ENCODE results near the gene PRKAR2B. TPM values are rescaled to one million over a fixed set of nuclear protein-coding genes. Genes with fewer than 3 reads are reported as not detected.

PRKAR2B gene
- polyA plus RNA-seq, 1 of the 3 experiments (the other 2 are of a cell fraction) = 17.3 TPM

DNA sequence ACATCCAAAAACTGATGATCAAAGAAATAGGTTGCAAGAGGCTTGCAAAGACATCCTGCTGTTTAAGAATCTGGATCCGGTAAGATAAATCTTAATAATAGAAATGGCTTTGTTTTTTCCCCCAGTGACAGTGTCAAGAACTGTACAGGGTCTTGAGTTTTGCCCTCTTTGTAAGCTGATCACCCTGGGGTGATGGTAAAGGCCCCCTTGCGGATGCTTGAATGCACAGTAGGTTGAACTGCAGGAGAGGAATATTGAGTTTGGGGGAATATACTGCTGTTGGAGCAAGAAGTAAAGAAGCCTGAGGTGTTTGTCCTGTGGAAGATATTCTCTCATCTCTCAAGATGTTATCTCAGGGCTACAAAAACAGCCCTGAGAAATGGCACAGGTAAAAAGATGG, 83.7 kb downstream of the PRKAR2B start:
- TF ChIP-seq SMC3 (IDR thresholded peaks at IDR 0.05; ENCODE audit: low read depth, low read length) = no peak
- TF ChIP-seq, protein P1, sequence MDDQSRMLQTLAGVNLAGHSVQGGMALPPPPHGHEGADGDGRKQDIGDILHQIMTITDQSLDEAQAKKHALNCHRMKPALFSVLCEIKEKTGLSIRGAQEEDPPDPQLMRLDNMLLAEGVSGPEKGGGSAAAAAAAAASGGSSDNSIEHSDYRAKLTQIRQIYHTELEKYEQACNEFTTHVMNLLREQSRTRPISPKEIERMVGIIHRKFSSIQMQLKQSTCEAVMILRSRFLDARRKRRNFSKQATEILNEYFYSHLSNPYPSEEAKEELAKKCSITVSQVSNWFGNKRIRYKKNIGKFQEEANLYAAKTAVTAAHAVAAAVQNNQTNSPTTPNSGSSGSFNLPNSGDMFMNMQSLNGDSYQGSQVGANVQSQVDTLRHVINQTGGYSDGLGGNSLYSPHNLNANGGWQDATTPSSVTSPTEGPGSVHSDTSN (IDR thresholded peaks at IDR 0.05) = no peak
- TF ChIP-seq POLR2AphosphoS5 (IDR thresholded peaks at IDR 0.05; ENCODE audit: low read depth, low read length) = no peak
- no peak for TF ChIP-seq MEF2A (IDR thresholded peaks at IDR 0.05; ENCODE audit: borderline replicate concordance, low read depth)
- no peak for TF ChIP-seq FOXJ3 (CRISPR knock-in tag; IDR thresholded peaks at IDR 0.05)
- no peak for TF ChIP-seq EZH2phosphoT487 (IDR thresholded peaks at IDR 0.05; ENCODE audit: borderline replicate concordance, low read depth)
- TF ChIP-seq, protein P2, sequence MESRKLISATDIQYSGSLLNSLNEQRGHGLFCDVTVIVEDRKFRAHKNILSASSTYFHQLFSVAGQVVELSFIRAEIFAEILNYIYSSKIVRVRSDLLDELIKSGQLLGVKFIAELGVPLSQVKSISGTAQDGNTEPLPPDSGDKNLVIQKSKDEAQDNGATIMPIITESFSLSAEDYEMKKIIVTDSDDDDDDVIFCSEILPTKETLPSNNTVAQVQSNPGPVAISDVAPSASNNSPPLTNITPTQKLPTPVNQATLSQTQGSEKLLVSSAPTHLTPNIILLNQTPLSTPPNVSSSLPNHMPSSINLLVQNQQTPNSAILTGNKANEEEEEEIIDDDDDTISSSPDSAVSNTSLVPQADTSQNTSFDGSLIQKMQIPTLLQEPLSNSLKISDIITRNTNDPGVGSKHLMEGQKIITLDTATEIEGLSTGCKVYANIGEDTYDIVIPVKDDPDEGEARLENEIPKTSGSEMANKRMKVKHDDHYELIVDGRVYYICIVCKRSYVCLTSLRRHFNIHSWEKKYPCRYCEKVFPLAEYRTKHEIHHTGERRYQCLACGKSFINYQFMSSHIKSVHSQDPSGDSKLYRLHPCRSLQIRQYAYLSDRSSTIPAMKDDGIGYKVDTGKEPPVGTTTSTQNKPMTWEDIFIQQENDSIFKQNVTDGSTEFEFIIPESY (IDR thresholded peaks at IDR 0.05; ENCODE audit: borderline replicate concordance, low read depth) = no peak
- no peak for TF ChIP-seq CHD2 (IDR thresholded peaks at IDR 0.05; ENCODE audit: low read length, partially characterized antibody)
- no peak for TF ChIP-seq NFIC (IDR thresholded peaks at IDR 0.05; ENCODE audit: borderline replicate concordance)
- no peak for TF ChIP-seq GABPA (IDR thresholded peaks at IDR 0.05; ENCODE audit: low read depth)
- TF ChIP-seq RAD21 (IDR thresholded peaks at IDR 0.05; ENCODE audit: low read length) = no peak
- CTCF ChIA-PET = interaction anchor here (1.6 kb wide), 1 partner anchor 19 kb away, joined by 6 read pairs; no protein-coding TSS in a partner anchor
- WGBS (ENCODE audit: low lambda C conversion rate) = 99% methylated on average over 2 of the region's 2 CpGs
- H3F3A ChIP-seq (replicated peaks; ENCODE audit: insufficient read depth) = no peaks in the 10 kb centered on the region
- no peaks in the 10 kb centered on the region for H3K79me2 ChIP-seq (ENCODE audit: insufficient read depth)
- no peak overlapping the region for H3K27ac ChIP-seq (ENCODE audit: low read depth in 2 of 2, low read length in 1 of 2)
- no peaks in the 10 kb centered on the region; a peak in 1 of 4 replicates for H3K4me1 ChIP-seq (ENCODE audit: control insufficient read depth in 1 of 2, insufficient read depth in 2 of 2, low read depth in 1 of 2, low read length in 1 of 2)
- DNase-seq = no peak
- no peak overlapping the region for H3K4me2 ChIP-seq
- no peaks in the 10 kb centered on the region for H3K36me3 ChIP-seq (replicated peaks in 1 of 2; ENCODE audit: control insufficient read depth in 1 of 2, insufficient read depth in 2 of 2, low read length in 1 of 2)
- no peak overlapping the region for H3K4me3 ChIP-seq (ENCODE audit: low read depth in 2 of 2, low read length in 1 of 2)
- H3K27me3 ChIP-seq (ENCODE audit: insufficient read depth) = no peaks in the 10 kb centered on the region
- no peak overlapping the region for H2AFZ ChIP-seq (ENCODE audit: low read depth)
- H4K20me1 ChIP-seq (ENCODE audit: insufficient read depth) = no peaks in the 10 kb centered on the region
- H3K9me3 ChIP-seq = no peaks in the 10 kb centered on the region
- no peak overlapping the region for H3K9ac ChIP-seq
- POLR2A ChIA-PET = no interaction called here
- H3K9me2 ChIP-seq = no peaks in the 10 kb centered on the region

DNA sequence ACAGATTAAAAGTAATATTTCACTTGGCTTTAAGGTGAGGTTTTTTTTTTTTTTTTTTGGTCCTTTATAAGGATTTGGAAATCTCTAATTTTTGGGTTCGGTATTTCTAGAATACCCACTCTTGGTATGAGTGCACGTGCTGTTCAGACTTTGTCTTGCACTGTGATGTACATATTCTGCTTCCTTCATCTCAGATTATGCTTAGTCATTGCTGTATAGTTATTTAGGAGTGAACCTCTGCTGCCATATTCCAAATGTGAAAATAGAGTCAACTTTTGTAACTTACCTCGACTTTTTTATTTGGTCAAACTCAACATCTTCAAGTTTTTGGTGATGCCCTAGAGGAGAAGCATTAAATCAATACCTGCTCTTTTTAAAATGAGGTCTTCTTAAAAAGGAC, 84.2 kb downstream of the PRKAR2B start:
- Histone ChIP-seq H3K27ac (ENCODE audit: low read depth in 2 of 2, low read length in 1 of 2) (no peak overlapping the region), H4K20me1 (ENCODE audit: insufficient read depth) (no peaks in the 10 kb centered on the region), H3K4me3 (ENCODE audit: low read depth in 2 of 2, low read length in 1 of 2) (no peak overlapping the region), H2AFZ (ENCODE audit: low read depth) (no peak overlapping the region), H3K36me3 (replicated peaks in 1 of 2; ENCODE audit: control insufficient read depth in 1 of 2, insufficient read depth in 2 of 2, low read length in 1 of 2) (no peaks in the 10 kb centered on the region), H3K9me2 (no peaks in the 10 kb centered on the region), H3K9ac (no peak overlapping the region), H3K27me3 (ENCODE audit: insufficient read depth) (no peaks in the 10 kb centered on the region), H3K4me1 (ENCODE audit: control insufficient read depth in 1 of 2, insufficient read depth in 2 of 2, low read depth in 1 of 2, low read length in 1 of 2) (no peaks in the 10 kb centered on the region; a peak in 1 of 4 replicates), H3K4me2 (no peak overlapping the region), H3F3A (replicated peaks; ENCODE audit: insufficient read depth) (no peaks in the 10 kb centered on the region), H3K79me2 (ENCODE audit: insufficient read depth) (no peaks in the 10 kb centered on the region), H3K9me3 (no peaks in the 10 kb centered on the region)
- DNase-seq = no peak
- 89% methylated on average over 3 of the region's 3 CpGs for WGBS (ENCODE audit: low lambda C conversion rate)
- ChIA-PET POLR2A (no interaction called here), CTCF (no interaction called here)
- TF ChIP-seq, protein P3, sequence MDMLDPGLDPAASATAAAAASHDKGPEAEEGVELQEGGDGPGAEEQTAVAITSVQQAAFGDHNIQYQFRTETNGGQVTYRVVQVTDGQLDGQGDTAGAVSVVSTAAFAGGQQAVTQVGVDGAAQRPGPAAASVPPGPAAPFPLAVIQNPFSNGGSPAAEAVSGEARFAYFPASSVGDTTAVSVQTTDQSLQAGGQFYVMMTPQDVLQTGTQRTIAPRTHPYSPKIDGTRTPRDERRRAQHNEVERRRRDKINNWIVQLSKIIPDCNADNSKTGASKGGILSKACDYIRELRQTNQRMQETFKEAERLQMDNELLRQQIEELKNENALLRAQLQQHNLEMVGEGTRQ (IDR thresholded peaks at IDR 0.05; ENCODE audit: borderline replicate concordance, low read depth, low read length) = no peak
- TF ChIP-seq ELF1 (IDR thresholded peaks at IDR 0.05) (no peak), FOXM1 (IDR thresholded peaks at IDR 0.05; ENCODE audit: low read depth) (no peak), CHD2 (IDR thresholded peaks at IDR 0.05; ENCODE audit: low read length, partially characterized antibody) (no peak), GABPA (IDR thresholded peaks at IDR 0.05; ENCODE audit: low read depth) (no peak), POLR2AphosphoS5 (IDR thresholded peaks at IDR 0.05; ENCODE audit: low read depth, low read length) (no peak), FOXJ3 (CRISPR knock-in tag; IDR thresholded peaks at IDR 0.05) (no peak), GATA2 (CRISPR knock-in tag; IDR thresholded peaks at IDR 0.05) (no peak), EZH2phosphoT487 (IDR thresholded peaks at IDR 0.05; ENCODE audit: borderline replicate concordance, low read depth) (no peak), RAD21 (IDR thresholded peaks at IDR 0.05; ENCODE audit: low read length) (no peak)
- TF ChIP-seq, protein P2 (IDR thresholded peaks at IDR 0.05; ENCODE audit: borderline replicate concordance, low read depth) = no peak
- TF ChIP-seq, protein P4, sequence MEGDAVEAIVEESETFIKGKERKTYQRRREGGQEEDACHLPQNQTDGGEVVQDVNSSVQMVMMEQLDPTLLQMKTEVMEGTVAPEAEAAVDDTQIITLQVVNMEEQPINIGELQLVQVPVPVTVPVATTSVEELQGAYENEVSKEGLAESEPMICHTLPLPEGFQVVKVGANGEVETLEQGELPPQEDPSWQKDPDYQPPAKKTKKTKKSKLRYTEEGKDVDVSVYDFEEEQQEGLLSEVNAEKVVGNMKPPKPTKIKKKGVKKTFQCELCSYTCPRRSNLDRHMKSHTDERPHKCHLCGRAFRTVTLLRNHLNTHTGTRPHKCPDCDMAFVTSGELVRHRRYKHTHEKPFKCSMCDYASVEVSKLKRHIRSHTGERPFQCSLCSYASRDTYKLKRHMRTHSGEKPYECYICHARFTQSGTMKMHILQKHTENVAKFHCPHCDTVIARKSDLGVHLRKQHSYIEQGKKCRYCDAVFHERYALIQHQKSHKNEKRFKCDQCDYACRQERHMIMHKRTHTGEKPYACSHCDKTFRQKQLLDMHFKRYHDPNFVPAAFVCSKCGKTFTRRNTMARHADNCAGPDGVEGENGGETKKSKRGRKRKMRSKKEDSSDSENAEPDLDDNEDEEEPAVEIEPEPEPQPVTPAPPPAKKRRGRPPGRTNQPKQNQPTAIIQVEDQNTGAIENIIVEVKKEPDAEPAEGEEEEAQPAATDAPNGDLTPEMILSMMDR (IDR thresholded peaks at IDR 0.05) = no peak
- TF ChIP-seq, protein P1 (IDR thresholded peaks at IDR 0.05) = no peak
- TF ChIP-seq, protein P5, sequence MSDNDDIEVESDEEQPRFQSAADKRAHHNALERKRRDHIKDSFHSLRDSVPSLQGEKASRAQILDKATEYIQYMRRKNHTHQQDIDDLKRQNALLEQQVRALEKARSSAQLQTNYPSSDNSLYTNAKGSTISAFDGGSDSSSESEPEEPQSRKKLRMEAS (IDR thresholded peaks at IDR 0.05; ENCODE audit: low read depth) = no peak

Measured in SK-N-SH (cell line).